Activated CD4-positive, alpha-beta T cell treated with anti-CD3 and anti-CD28 coated beads, Interleukin-2, amount 10 ng/mL, durations not matched to agents 24 days and 14 days (primary cell): ENCODE data around the gene LTBP1. TPM values are rescaled to one million over a fixed set of nuclear protein-coding genes. Genes with fewer than 3 reads are reported as not detected.

Source experiments
- DNase-seq: peaks from one replicate; pipeline ENCODE4 v3.0.0; 2022
- H3K27ac Mint-ChIP-seq: one replicate; pipeline ENCODE4 v1.8.0; 2022; ENCODE audit warnings: mild to moderate bottlenecking, mixed read lengths
- H3K27me3 Mint-ChIP-seq: one replicate; pipeline ENCODE4 v1.8.0; 2022; ENCODE audit warnings: mixed read lengths
- H3K36me3 Mint-ChIP-seq: one replicate; pipeline ENCODE4 v1.8.0; 2022; ENCODE audit warnings: low read depth, mild to moderate bottlenecking, mixed read lengths
- H3K4me1 Mint-ChIP-seq: one replicate; pipeline ENCODE4 v1.8.0; 2021; ENCODE audit warnings: mixed read lengths
- H3K4me3 Mint-ChIP-seq: one replicate; pipeline ENCODE4 v1.8.0; 2022; ENCODE audit warnings: mild to moderate bottlenecking, moderate library complexity, mixed read lengths
- H3K9me3 Mint-ChIP-seq: one replicate; pipeline ENCODE4 v1.8.0; 2021; ENCODE audit warnings: mixed read lengths
- intact Hi-C: fragments of 100-400 bp; cut with micrococcal nuclease; formaldehyde crosslinking; loops from one replicate; pipeline ENCODE4 v1.15.1; 2023
- total RNA-seq: library from RNA; stranded (reverse); gene quantifications from 2 replicates; pipeline ENCODE4 v1.2.3, GENCODE V29; 2022

Gene LTBP1
- total RNA-seq, 1 donor from 2014 or later, result 0.21 TPM

- H3K27me3 Mint-ChIP-seq, result peaks cover 2% of the 10 kb centered on the region
- intact Hi-C loops, result no loop called here
- no peaks in the 10 kb centered on the region for H3K36me3 Mint-ChIP-seq
- no peaks in the 10 kb centered on the region for H3K4me1 Mint-ChIP-seq
- DNase-seq, result no peak
- no peak overlapping the region for H3K27ac Mint-ChIP-seq
- H3K4me3 Mint-ChIP-seq, result no peak overlapping the region
- no peaks in the 10 kb centered on the region for H3K9me3 Mint-ChIP-seq
Observed at GRCh38 chr2:33301355-33301754, 354.6 kb downstream of the LTBP1 start.

- H3K4me3 Mint-ChIP-seq, result no peak overlapping the region
- no peaks in the 10 kb centered on the region for H3K36me3 Mint-ChIP-seq
- no peak overlapping the region for H3K27ac Mint-ChIP-seq
- H3K4me1 Mint-ChIP-seq, result no peaks in the 10 kb centered on the region
- H3K9me3 Mint-ChIP-seq, result no peaks in the 10 kb centered on the region
- intact Hi-C loops, result no loop called here
- DNase-seq, result no peak
- peaks cover 2% of the 10 kb centered on the region for H3K27me3 Mint-ChIP-seq
Observed at GRCh38 chr2:33302348-33302747, 355.6 kb downstream of the LTBP1 start.

GRCh38 chr2:33304032-33304864 is 357.5 kb downstream of the LTBP1 start:
- H3K36me3 Mint-ChIP-seq, result no peaks in the 10 kb centered on the region
- intact Hi-C loops, result no loop called here
- no peaks in the 10 kb centered on the region for H3K9me3 Mint-ChIP-seq
- no peak for DNase-seq
- no peak overlapping the region for H3K4me3 Mint-ChIP-seq
- peaks cover 2% of the 10 kb centered on the region for H3K27me3 Mint-ChIP-seq
- no peaks in the 10 kb centered on the region for H3K4me1 Mint-ChIP-seq
- H3K27ac Mint-ChIP-seq, result no peak overlapping the region

- Mint-ChIP-seq H3K27ac (no peak overlapping the region), H3K9me3 (peaks cover 3% of the 10 kb centered on the region), H3K36me3 (no peaks in the 10 kb centered on the region), H3K4me3 (no peak overlapping the region), H3K4me1 (no peaks in the 10 kb centered on the region), H3K27me3 (peaks cover 2% of the 10 kb centered on the region)
- intact Hi-C loops, result no loop called here
- DNase-seq, result no peak
Observed at GRCh38 chr2:33307659-33308270, 361.0 kb downstream of the LTBP1 start.

- H3K9me3 Mint-ChIP-seq, result peaks cover 7% of the 10 kb centered on the region
- H3K27me3 Mint-ChIP-seq, result peaks cover 4% of the 10 kb centered on the region
- no peak overlapping the region for H3K4me3 Mint-ChIP-seq
- no peak for DNase-seq
- no peaks in the 10 kb centered on the region for H3K36me3 Mint-ChIP-seq
- H3K4me1 Mint-ChIP-seq, result no peaks in the 10 kb centered on the region
- intact Hi-C loops, result no loop called here
- H3K27ac Mint-ChIP-seq, result no peak overlapping the region
Observed at GRCh38 chr2:33312355-33312754, 365.6 kb downstream of the LTBP1 start.

GRCh38 chr2:33313039-33313438 is 366.3 kb downstream of the LTBP1 start:
- no peak overlapping the region for H3K4me3 Mint-ChIP-seq
- intact Hi-C loops, result no loop called here
- DNase-seq, result peak; percentile 1
- peaks cover 7% of the 10 kb centered on the region for H3K27me3 Mint-ChIP-seq
- no peaks in the 10 kb centered on the region for H3K4me1 Mint-ChIP-seq
- no peaks in the 10 kb centered on the region for H3K36me3 Mint-ChIP-seq
- H3K27ac Mint-ChIP-seq, result no peak overlapping the region
- peaks cover 7% of the 10 kb centered on the region for H3K9me3 Mint-ChIP-seq

- DNase-seq, result no peak
- Mint-ChIP-seq H3K4me1 (peaks cover 1% of the 10 kb centered on the region), H3K9me3 (peaks cover 7% of the 10 kb centered on the region), H3K36me3 (no peaks in the 10 kb centered on the region), H3K4me3 (no peak overlapping the region), H3K27me3 (peaks cover 7% of the 10 kb centered on the region), H3K27ac (no peak overlapping the region)
- intact Hi-C loops, result no loop called here
Observed at GRCh38 chr2:33314541-33314940, 367.8 kb downstream of the LTBP1 start.

GRCh38 chr2:33316328-33316727 is 369.6 kb downstream of the LTBP1 start:
- H3K4me1 Mint-ChIP-seq, result peaks cover 12% of the 10 kb centered on the region
- no peak overlapping the region for H3K27ac Mint-ChIP-seq
- DNase-seq, result peak; percentile 10
- H3K36me3 Mint-ChIP-seq, result no peaks in the 10 kb centered on the region
- peaks cover 7% of the 10 kb centered on the region for H3K27me3 Mint-ChIP-seq
- peaks cover 4% of the 10 kb centered on the region for H3K9me3 Mint-ChIP-seq
- intact Hi-C loops, result no loop called here
- no peak overlapping the region for H3K4me3 Mint-ChIP-seq

GRCh38 chr2:33317369-33318007 is 370.7 kb downstream of the LTBP1 start:
- DNase-seq, result peak; percentile 40
- Mint-ChIP-seq H3K4me3 (no peak overlapping the region), H3K27me3 (peaks cover 7% of the 10 kb centered on the region), H3K4me1 (peaks cover 20% of the 10 kb centered on the region), H3K27ac (no peak overlapping the region), H3K36me3 (no peaks in the 10 kb centered on the region), H3K9me3 (peaks cover 4% of the 10 kb centered on the region)
- intact Hi-C loops, result no loop called here

- intact Hi-C loops, result no loop called here
- peaks cover 4% of the 10 kb centered on the region for H3K9me3 Mint-ChIP-seq
- no peak overlapping the region for H3K27ac Mint-ChIP-seq
- no peak for DNase-seq
- H3K4me1 Mint-ChIP-seq, result peaks cover 22% of the 10 kb centered on the region
- peaks cover 7% of the 10 kb centered on the region for H3K27me3 Mint-ChIP-seq
- no peaks in the 10 kb centered on the region for H3K36me3 Mint-ChIP-seq
- H3K4me3 Mint-ChIP-seq, result no peak overlapping the region
Observed at GRCh38 chr2:33318456-33318855, 371.7 kb downstream of the LTBP1 start.

GRCh38 chr2:33320573-33320972 is 373.8 kb downstream of the LTBP1 start:
- Mint-ChIP-seq H3K27ac (no peak overlapping the region), H3K36me3 (no peaks in the 10 kb centered on the region), H3K27me3 (peaks cover 7% of the 10 kb centered on the region), H3K4me1 (peaks cover 22% of the 10 kb centered on the region), H3K9me3 (no peaks in the 10 kb centered on the region), H3K4me3 (no peak overlapping the region)
- intact Hi-C loops, result loop anchor here (2.0 to 5.0 kb wide), 3 partner anchors 262 to 730 kb away; partner anchors contain the start of gene FAM98A
- DNase-seq, result no peak

- intact Hi-C loops, result loop anchor here (1.0 to 5.0 kb wide), 7 partner anchors 49 to 731 kb away; partner anchors contain the start of genes FAM98A and RASGRP3
- Mint-ChIP-seq H3K36me3 (no peaks in the 10 kb centered on the region), H3K27ac (peak overlapping the region; percentile 91), H3K4me3 (peak overlapping the region; percentile 61), H3K9me3 (no peaks in the 10 kb centered on the region), H3K27me3 (peaks cover 5% of the 10 kb centered on the region), H3K4me1 (peaks cover 22% of the 10 kb centered on the region)
- peak; percentile 75 for DNase-seq
Observed at GRCh38 chr2:33321236-33321771, 374.6 kb downstream of the LTBP1 start.

- intact Hi-C loops, result loop anchor here (1.0 to 5.0 kb wide), 7 partner anchors 50 to 731 kb away; partner anchors contain the start of genes FAM98A and RASGRP3
- Mint-ChIP-seq H3K9me3 (no peaks in the 10 kb centered on the region), H3K27ac (peak overlapping the region; percentile 91), H3K27me3 (peaks cover 4% of the 10 kb centered on the region), H3K36me3 (no peaks in the 10 kb centered on the region), H3K4me3 (peak overlapping the region; percentile 61), H3K4me1 (peaks cover 22% of the 10 kb centered on the region)
- no peak for DNase-seq
Observed at GRCh38 chr2:33321876-33322483, 375.2 kb downstream of the LTBP1 start.
